ENCODE measurements around the gene RAP1GAP2. TPM values are rescaled to one million over a fixed set of nuclear protein-coding genes. Genes with fewer than 3 reads are reported as not detected.
A peak's percentile ranks its signal among the peaks of the same experiment; 100 is the strongest.
"Not testable (repeated sequence)": the region's sequence is repeated elsewhere in the genome, so short reads cannot be mapped to it uniquely, and the experiment has no call there.

The RAP1GAP2 gene
- total RNA-seq = 1.0 and 1.4 TPM in 2 replicates

- DNase-seq (ENCODE audit: low read depth in 2 of 2) = no peak
These were observed at the start of gene RAP1GAP2 for GRCh38 chr17:2796164-2797125. Gene RAP1GAP2, plus strand, starts transcription at chr17:2796438. Its CDS starts 90 bp downstream, at chr17:2796528.

GRCh38 chr17:2749058-2749783 is 47.0 kb upstream of the RAP1GAP2 start, which contains the start of gene CCDC92B:
Gene CCDC92B, minus strand, starts transcription at chr17:2749652. Its CDS starts 14,507 bp downstream, at chr17:2735145.
- DNase-seq (ENCODE audit: low read depth in 2 of 2) = no peak

GRCh38 chr17:2749784-2750181 is 46.5 kb upstream of the RAP1GAP2 start:
- peak; percentile 27 to 74 for DNase-seq (ENCODE audit: low read depth in 2 of 2)

GRCh38 chr17:2750721-2751120 is 45.5 kb upstream of the RAP1GAP2 start:
- no peak for DNase-seq (ENCODE audit: low read depth in 2 of 2)

- no peak for DNase-seq (ENCODE audit: low read depth in 2 of 2)
These were observed 44.7 kb upstream of the RAP1GAP2 start for GRCh38 chr17:2751491-2751890.

GRCh38 chr17:2755891-2756724 is 40.1 kb upstream of the RAP1GAP2 start:
- DNase-seq (ENCODE audit: low read depth in 2 of 2) = no peak

- DNase-seq (ENCODE audit: low read depth in 2 of 2) = no peak
These were observed 37.4 kb upstream of the RAP1GAP2 start for GRCh38 chr17:2758870-2759269.

GRCh38 chr17:2770129-2770528 is 26.1 kb upstream of the RAP1GAP2 start:
- no peak for DNase-seq (ENCODE audit: low read depth in 2 of 2)

GRCh38 chr17:2775206-2775605 is 21.0 kb upstream of the RAP1GAP2 start:
- DNase-seq (ENCODE audit: low read depth in 2 of 2) = no peak

- DNase-seq (ENCODE audit: low read depth in 2 of 2) = no peak
These were observed 19.5 kb upstream of the RAP1GAP2 start for GRCh38 chr17:2776589-2777241.

- DNase-seq (ENCODE audit: low read depth in 2 of 2) = no peak
These were observed 18.9 kb upstream of the RAP1GAP2 start for GRCh38 chr17:2777242-2777867.

GRCh38 chr17:2778489-2778888 is 17.7 kb upstream of the RAP1GAP2 start:
- DNase-seq (ENCODE audit: low read depth in 2 of 2) = no peak

GRCh38 chr17:2779545-2779944 is 16.7 kb upstream of the RAP1GAP2 start:
- DNase-seq (ENCODE audit: low read depth in 2 of 2) = no peak

GRCh38 chr17:2780256-2780655 is 16.0 kb upstream of the RAP1GAP2 start:
- no peak for DNase-seq (ENCODE audit: low read depth in 2 of 2)

- no peak for DNase-seq (ENCODE audit: low read depth in 2 of 2)
These were observed 15.2 kb upstream of the RAP1GAP2 start for GRCh38 chr17:2780931-2781454.

- DNase-seq (ENCODE audit: low read depth in 2 of 2) = not testable (repeated sequence)
These were observed 14.6 kb upstream of the RAP1GAP2 start for GRCh38 chr17:2781598-2781997.

- DNase-seq (ENCODE audit: low read depth in 2 of 2) = no peak
These were observed 14.2 kb upstream of the RAP1GAP2 start for GRCh38 chr17:2782055-2782454.

GRCh38 chr17:2783310-2784030 is 12.8 kb upstream of the RAP1GAP2 start:
- no peak for DNase-seq (ENCODE audit: low read depth in 2 of 2)

GRCh38 chr17:2784864-2785263 is 11.4 kb upstream of the RAP1GAP2 start:
- DNase-seq (ENCODE audit: low read depth in 2 of 2) = no peak

All from dermis microvascular lymphatic vessel endothelial cell (primary cell).